Smooth muscle cell of the coronary artery (primary cell): ENCODE results near the gene HSD3B1. TPM values are rescaled to one million over a fixed set of nuclear protein-coding genes. Genes with fewer than 3 reads are reported as not detected.

Experiments used
- total RNA-seq: library from RNA; depleted of rRNA; stranded (reverse); fragments of >200 nt; gene quantifications from 2 replicates; pipeline ENCODE4 v1.2.3, GENCODE V29; 2014; ENCODE audit warnings: low replicate concordance

HSD3B1 gene
- total RNA-seq: not detected in 2 replicates

GRCh38 chr1:119506941-119507340 lies at the start of gene HSD3B1:
TSS of gene HSD3B1 (plus strand) at chr1:119507210. CDS start at chr1:119507477, 267 bp downstream.

Other genes with a start within 250 kb of the HSD3B1 start
- 2.0 TPM in 1 of 2 replicates, not detected in the other for gene HAO2, start 138.4 kb upstream of the HSD3B1 start, total RNA-seq
- not detected in 2 replicates for gene HSD3B2, start 92.1 kb upstream of the HSD3B1 start, total RNA-seq
- 9.4 and 11.1 TPM in 2 replicates for gene ZNF697, start 141.1 kb downstream of the HSD3B1 start, total RNA-seq
- 97.8 and 132 TPM in 2 replicates for gene PHGDH, start 204.7 kb downstream of the HSD3B1 start, total RNA-seq